AG20443 (cell line): ENCODE measurements around the gene PTGIS.
A peak's percentile ranks its signal among the peaks of the same experiment; 100 is the strongest.

Source experiments
- DNase-seq: peaks from one replicate; pipeline ENCODE4 v3.0.0; 2012; ENCODE audit warnings: low spot score, mixed read lengths

PTGIS gene

GRCh38 chr20:49496553-49497397 is 71.2 kb downstream of the PTGIS start:
- DNase-seq = no peak

DNA sequence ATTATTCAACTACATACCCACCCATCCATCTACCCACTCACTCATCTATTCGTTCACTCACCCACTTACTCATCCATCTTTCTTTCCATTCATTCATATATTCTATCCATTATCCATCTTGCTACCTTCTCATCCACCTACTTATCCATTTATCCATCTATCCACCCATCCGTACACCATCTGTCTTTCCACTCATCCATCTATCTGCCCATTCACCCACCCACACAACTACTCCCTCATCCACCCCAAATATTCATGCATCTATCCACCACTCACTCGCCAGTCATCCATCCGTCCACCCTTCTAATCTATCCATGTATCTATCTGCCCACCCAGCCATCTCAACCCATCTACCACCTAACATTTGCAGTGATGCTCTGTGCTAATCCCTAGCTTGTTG is 71.9 kb downstream of the PTGIS start:
- DNase-seq = no peak

GRCh38 chr20:49490689-49491088 is 77.2 kb downstream of the PTGIS start:
- no peak for DNase-seq

DNA sequence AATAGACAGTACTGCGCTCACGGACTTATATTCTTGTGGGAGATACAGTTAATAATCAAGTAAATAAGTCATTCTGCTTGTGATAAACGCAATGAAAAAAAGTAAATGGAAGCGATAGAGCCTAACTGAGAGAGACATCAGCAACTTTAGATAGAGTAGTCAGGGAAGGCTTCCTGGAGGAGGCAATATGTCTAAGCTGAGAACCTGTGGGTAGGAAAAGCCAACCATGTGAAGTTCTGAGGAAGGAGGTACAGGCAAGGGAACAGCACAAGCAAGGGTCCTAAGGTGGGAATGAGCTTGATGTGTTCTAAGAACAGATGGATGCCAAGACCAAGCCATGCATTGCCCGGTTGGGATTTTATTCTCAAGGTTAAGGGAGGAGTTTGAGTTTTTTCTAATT is 78.2 kb downstream of the PTGIS start:
- no peak for DNase-seq

- no peak for DNase-seq
Measured at GRCh38 chr20:49486064-49486463, 81.9 kb downstream of the PTGIS start.

DNA sequence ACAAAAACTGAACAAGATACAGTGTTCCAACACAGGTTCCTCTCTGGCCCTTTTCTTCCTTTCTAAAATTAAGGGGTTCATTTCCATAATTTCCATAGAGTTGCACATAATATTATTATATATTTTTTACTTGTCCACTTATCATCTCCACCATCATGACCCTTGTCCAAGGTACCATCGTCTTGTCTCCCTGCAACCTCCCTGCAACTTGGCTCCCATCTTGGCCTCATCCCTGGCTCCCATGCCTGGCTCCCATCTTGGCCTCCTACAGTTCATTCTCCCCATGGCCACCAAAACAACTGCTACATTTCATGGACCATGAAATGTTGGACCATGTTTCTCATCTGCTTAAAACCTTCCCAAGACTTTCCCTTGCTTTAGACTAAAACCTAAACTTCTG is 82.4 kb downstream of the PTGIS start:
- DNase-seq = no peak

DNA sequence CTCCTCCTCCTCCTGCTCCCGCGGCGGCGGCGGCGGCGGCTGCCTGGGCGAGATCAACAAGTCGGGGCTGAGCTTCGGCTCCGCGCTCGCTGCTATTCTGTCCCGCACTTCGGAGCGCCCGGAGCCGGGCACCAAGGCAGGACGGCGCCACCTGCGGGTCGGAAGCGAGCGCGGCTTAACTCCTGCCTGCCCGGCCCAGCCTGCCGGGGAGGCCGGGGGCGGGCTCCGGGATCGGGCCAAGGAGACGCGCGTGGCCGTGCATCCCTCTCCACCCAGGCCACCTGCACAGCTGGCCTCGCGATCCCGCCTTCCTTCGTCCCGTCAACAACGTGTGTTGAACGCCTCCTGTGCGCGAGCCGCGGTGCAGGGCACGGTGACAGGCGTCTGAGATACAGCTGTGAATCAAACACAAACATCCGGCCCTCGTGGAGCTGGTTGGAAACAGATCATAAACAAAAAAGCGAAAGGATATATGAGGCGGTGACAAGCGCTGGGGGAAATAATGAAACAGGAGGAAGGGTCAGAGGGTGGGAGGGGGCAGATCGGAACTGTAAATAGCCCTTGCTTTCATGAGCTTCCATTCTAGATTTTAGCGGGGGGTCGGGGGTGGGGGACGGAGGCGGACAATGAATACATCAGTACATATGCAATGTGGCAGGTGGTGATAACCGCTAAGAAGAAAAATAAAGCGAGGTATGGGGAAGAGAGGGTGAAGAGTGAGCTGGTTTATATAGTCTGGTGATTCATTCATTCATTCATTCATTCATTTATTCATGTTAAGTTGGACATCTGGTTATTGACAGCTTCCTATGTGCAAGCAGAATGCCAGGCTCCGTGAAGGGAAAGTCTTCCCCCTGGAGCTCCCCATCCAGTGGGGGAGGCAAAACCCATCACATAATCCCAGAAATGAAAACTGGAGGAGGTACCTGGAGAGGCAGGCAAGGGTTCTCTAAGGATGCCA is 83.5 kb downstream of the PTGIS start:
- peak; percentile 94 for DNase-seq

DNA sequence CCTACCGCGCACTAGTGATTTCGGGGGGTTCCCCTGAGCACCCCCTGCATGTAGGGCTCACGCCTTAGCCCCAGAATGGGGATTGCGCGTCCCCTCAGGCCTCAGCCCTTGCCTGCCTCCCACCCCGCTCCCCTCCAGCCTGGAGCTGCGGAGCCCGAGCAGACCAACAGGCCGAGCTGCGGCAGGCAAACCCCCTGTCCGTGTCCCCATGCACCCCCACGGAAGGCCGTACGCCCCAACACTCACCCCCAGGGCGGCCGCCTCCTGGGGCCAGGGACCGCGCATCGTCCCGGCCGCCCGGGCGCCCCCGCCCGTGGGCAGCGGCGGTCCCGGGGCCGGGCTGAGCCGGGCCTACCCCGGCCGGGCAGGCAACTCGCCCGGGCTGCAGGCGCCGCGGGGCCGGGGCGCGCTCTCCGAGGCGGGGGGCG is 84.2 kb downstream of the PTGIS start:
- DNase-seq = no peak

- DNase-seq = no peak
Measured at GRCh38 chr20:49483018-49483695, 84.8 kb downstream of the PTGIS start.

DNA sequence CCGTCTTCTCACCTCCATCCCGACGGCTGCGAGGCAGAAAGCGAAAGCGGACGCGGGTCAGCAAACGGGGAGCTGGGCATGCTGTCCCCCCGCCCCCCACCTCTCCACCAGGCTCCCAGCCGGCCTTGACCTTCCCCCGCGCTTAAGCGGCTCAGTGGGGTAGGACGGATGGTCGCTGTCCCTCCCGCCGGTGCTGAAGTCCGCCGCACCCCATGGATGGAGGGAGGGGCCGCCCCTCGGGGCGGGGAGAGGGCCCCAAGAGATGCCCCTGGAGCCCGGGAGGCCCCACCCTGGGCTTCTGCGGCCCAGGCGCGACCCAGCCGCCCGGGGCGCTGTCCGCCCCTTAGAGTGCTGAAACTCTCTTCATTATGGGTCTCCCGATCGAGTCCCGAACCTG is 85.3 kb downstream of the PTGIS start, which contains the start of gene KCNB1:
Gene KCNB1 (minus strand): TSS at position 48 of the 397 bp plus-strand sequence. CDS start 188 bp downstream, outside the sequence.
- peak; percentile 86 for DNase-seq

GRCh38 chr20:49482173-49482572 is 85.8 kb downstream of the PTGIS start:
- no peak for DNase-seq

DNA sequence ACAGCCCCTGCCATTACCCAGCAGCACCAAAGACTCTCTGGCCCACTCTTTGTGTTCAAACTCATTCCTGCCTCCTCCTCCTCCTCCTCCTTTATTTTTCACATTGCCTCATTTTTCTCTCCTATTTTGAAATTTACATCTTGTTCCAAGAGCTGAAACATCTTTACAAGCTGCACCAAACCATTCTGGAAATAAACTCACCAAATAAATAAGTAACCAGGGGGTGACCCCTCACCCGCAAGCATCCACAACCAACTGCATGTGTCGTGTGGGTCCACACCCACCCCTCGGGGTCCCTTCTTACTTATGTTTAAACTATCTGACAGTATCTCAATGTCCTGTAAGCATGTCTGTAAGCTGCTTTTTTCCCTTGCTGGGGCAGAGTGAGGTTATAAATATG is 86.8 kb downstream of the PTGIS start:
- DNase-seq = no peak

DNA sequence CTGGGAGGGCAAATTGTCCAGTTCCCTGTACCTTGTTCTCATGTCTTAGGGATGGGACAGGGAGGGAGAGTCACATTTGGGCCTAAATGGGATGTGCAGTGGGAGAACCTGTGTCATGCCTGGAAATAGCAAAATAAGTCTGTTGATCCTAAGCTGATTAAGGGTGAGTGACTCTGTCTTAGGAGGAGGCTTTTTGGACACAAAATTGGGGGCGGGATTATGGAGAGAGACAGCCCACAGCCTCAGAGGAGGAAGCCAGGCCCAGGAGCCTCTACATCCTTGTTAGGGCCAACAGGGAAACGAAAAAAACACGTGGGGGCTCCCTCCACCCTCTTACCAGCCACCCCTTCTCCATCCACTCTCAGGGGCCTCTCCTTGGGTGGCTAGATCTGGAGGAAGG is 87.7 kb downstream of the PTGIS start:
- no peak for DNase-seq

DNA sequence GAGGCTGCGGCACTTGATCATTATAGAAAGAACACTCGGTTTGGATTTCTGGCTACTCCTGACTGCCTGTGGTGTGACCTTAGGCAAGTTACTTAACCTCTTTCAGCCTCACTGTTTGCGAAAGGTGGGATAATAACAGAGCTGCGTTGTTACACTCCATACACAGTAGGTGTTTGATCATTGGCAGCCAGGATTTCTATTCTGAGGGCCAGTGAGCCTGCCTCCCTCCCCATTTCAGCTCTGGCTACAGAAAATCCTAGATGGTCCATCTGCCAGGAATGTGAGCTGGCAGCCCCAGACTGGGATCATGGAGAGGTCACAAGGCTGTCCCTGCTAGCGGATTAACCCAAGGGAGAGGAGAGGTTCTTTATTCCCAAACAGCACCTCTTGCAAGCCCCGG is 88.2 kb downstream of the PTGIS start:
- DNase-seq = no peak

DNA sequence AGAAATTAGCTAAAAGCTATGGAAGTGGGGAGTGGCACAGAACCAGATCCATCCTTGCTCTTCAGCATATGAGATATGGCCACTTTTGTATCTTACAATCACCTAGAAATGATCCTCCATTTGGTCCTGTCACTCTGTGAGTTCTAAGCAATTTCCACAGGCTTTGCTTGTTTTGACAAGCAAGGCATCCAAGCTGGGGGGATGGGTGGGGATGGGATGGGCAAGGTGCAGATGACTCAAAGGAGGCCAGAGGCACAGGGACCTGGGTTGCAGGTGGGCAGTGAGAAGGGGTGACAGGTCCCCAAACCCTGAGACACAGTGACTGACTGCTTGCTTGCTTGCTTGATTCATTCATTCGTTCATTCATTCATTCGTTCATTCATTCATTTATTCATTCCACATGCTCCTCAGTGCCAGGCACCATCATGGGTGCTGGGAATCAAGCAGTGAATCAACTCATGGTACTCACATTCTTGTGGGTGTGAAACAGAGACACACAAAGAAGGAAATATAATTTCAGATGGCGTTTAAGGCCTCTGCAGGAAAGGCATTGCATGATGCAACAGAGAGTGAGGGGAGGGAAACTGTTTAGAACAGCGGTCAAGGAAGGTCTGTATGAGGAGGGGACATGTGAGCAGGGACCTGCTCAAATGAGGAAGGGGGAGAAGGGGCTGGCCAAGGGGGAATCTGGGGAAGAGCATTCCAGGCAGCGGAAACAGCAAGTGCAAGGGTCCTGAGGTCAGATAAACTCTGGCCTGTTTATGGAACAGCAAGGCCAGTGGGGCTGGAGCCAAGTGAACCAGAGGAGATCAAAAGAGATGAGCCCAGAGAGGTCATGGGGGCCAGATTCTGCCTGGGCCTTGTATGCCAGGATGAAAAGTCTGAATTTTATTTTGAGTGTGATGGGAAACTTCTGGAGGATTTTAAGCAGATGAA is 88.9 kb downstream of the PTGIS start:
- DNase-seq = no peak

GRCh38 chr20:49478266-49478665 is 89.7 kb downstream of the PTGIS start:
- DNase-seq = no peak

GRCh38 chr20:49477200-49477599 is 90.7 kb downstream of the PTGIS start:
- DNase-seq = no peak

GRCh38 chr20:49476016-49476355 is 92.0 kb downstream of the PTGIS start:
- no peak for DNase-seq

GRCh38 chr20:49475292-49476015 is 92.5 kb downstream of the PTGIS start:
- no peak for DNase-seq

- DNase-seq = no peak
Measured at GRCh38 chr20:49471397-49471796, 96.5 kb downstream of the PTGIS start.

GRCh38 chr20:49470922-49471321 is 97.0 kb downstream of the PTGIS start:
- DNase-seq = no peak
